AG04450 (cell line): Measurements from ENCODE around the gene DHX58. TPM values are rescaled to one million over a fixed set of nuclear protein-coding genes. Genes with fewer than 3 reads are reported as not detected.

ENCODE experiments used
- CTCF ChIA-PET: fragments of 300-600, 350-600 bp; formaldehyde crosslinking; extraction: SDS; loops from one replicate; lab custom pipeline; 2022; ENCODE audit warnings: antibody characterized with exemption, inconsistent platforms; lab: Charles Lee
- POLR2A ChIA-PET: fragments of 350-600 bp; formaldehyde crosslinking; extraction: SDS; loops from one replicate; lab custom pipeline; 2021; ENCODE audit warnings: antibody characterized with exemption, inconsistent platforms; lab: Yijun Ruan, JAX
- DNase-seq: peaks from one replicate; pipeline ENCODE4 v3.0.0-alpha.2; 2011; ENCODE audit warnings: low read depth, low spot score
- H3K27ac ChIP-seq: one replicate; pipeline ENCODE4 v1.5.1; 2012; ENCODE audit warnings: low read depth, low read length, control low read depth
- H3K27me3 ChIP-seq: one replicate; pipeline ENCODE4 v1.6.0; 2012; ENCODE audit warnings: low read length; ENCODE audit not compliant: control insufficient read depth, insufficient read depth
- H3K4me3 ChIP-seq: 2 replicates; pipeline ENCODE4 v1.5.1; 2011; ENCODE audit warnings: mild to moderate bottlenecking, low read depth, low read length, control low read depth
- H3K9me3 ChIP-seq: 2 replicates; pipeline ENCODE4 v1.5.1; 2012; ENCODE audit warnings: low read length; ENCODE audit not compliant: control insufficient read depth, insufficient read depth
- polyA plus RNA-seq: library from polyadenylated mRNA; depleted of rRNA; stranded (reverse); fragments of >200 nt; gene quantifications from 2 replicates; pipeline ENCODE4 v1.2.3, GENCODE V29; 2011
- TF ChIP-seq, protein P1 (sequence below): IDR thresholded peaks from 2 replicates; pipeline ENCODE4 v1.5.1; 2011; ENCODE audit warnings: low read depth, low read length, control low read depth, inconsistent platforms

The DHX58 gene
- polyA plus RNA-seq, 1 experiment = 2.0 TPM

DNA sequence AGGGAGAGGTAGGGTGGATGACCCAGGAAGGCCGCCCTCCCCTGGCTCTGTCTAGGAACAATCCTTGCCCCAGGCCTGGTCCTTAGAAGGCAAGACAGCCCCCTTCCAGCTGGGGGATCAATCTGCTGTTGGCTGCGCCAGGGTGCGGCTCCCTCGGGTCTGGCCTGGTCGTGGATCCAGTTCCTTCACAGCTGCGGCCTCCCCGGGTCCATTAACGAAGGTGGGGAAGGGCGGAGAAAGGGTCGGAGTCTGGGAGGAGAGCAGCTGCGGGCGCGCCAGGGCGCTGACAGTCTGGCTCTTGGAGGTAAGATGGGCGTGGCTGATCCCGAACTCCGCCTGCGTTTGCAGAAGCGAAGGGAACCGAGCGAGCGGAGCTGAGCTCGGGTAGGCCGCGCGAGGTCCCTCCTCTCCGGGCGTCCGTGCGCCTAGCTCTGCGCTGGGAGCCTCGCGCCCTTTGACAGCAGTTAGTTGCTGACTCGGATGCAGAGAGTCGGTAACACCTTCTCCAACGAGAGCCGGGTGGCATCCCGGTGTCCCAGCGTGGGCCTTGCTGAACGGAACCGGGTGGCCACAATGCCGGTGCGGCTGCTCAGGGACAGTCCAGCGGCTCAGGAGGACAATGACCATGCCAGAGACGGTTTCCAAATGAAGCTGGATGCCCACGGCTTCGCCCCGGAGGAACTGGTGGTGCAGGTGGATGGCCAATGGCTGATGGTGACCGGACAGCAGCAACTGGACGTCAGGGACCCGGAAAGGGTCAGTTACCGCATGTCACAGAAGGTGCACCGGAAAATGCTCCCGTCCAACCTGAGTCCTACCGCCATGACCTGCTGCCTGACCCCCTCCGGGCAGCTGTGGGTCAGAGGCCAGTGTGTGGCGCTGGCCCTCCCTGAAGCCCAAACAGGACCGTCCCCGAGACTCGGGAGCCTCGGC is 10.1 kb upstream of the DHX58 start, which contains the start of gene HSPB9:
Gene HSPB9, plus strand, starts transcription at position 434 of the 933 bp plus-strand sequence. Its CDS starts 47 bp downstream, at position 481.
- Histone ChIP-seq H3K27ac (no peak within 1 kb of the TSS), H3K9me3 (no peaks in the 10 kb centered on the region; the same call in 1 of the 2 replicates), H3K27me3 (no peaks in the 10 kb centered on the region), H3K4me3 (no peak within 1 kb of the TSS)
- ChIA-PET CTCF (interaction anchor here (0.6 kb wide), 1 partner anchor 111 kb away, joined by 5 read pairs; no protein-coding TSS in a partner anchor), POLR2A (no interaction called here)
- TF ChIP-seq, protein P1, sequence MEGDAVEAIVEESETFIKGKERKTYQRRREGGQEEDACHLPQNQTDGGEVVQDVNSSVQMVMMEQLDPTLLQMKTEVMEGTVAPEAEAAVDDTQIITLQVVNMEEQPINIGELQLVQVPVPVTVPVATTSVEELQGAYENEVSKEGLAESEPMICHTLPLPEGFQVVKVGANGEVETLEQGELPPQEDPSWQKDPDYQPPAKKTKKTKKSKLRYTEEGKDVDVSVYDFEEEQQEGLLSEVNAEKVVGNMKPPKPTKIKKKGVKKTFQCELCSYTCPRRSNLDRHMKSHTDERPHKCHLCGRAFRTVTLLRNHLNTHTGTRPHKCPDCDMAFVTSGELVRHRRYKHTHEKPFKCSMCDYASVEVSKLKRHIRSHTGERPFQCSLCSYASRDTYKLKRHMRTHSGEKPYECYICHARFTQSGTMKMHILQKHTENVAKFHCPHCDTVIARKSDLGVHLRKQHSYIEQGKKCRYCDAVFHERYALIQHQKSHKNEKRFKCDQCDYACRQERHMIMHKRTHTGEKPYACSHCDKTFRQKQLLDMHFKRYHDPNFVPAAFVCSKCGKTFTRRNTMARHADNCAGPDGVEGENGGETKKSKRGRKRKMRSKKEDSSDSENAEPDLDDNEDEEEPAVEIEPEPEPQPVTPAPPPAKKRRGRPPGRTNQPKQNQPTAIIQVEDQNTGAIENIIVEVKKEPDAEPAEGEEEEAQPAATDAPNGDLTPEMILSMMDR = no peak
- no peak for DNase-seq

DNA sequence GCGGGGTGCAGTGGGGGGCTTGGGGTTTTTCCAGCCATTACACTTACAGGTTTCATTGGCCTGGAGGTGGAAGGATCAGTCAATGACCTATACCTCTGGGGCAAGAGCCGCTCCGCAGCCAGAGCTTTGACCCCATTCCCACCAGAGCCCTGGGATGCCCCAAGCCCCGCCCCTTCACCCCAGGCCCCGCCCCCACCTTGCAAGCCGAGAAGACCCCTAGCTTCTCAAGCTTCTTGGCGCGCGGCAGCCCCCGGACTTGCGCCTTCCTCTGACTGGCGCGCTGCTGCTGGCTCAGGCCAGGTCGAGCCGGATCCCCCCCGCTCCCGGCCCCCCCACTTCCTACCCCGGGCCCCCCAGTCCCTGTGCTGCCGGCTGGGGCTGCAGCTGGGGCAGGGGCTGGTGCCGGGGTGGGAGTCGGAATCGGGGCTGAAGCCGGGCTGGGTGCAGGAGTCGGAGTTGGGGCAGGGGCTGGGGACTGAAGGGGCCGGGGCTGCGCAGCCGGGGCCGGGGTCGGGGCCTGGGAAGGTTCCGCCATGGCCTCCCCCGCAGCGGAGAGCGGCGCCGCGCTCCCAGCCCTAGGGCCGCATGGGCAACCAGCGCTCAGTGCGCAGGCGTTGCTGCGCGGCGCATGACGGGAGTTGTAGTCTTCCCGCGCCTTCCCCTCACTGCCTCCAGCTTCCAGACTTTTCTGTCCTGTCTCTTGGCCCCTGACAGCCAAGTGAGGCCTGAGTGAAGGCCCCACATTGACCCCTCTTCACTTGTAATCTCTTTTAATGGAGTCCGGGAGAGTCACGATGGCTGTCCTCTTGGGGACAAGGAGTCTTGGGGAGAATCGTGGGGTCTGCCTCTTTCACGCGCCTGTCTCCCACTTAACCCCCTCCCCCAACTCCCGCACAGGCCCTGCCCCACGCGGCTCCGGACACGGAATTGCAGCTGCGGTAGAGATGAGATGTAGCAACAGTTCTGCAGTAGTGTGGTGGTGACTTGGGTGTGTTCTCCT is 8.6 kb upstream of the DHX58 start, which contains the start of gene KAT2A:
Gene KAT2A, minus strand, starts transcription at position 598 of the 1,000 bp plus-strand sequence. Its CDS starts 63 bp downstream, at position 535.
- CTCF ChIA-PET = interaction anchor here (0.6 kb wide), 3 partner anchors 88 to 158 kb away, joined by 3 to 5 read pairs (median 4); partner anchors contain the start of gene NKIRAS2
- Histone ChIP-seq H3K4me3 (peak within 1 kb of the TSS; percentile 61), H3K27ac (no peak within 1 kb of the TSS), H3K9me3 (no peaks in the 10 kb centered on the region; the same call in 1 of the 2 replicates), H3K27me3 (no peaks in the 10 kb centered on the region)
- no peak for DNase-seq
- POLR2A ChIA-PET = interaction anchor here (0.6 to 1.0 kb wide), 2 partner anchors 16 to 101 kb away, joined by 4 read pairs; partner anchors contain the start of gene NKIRAS2
- TF ChIP-seq, protein P1 = no peak

DNA sequence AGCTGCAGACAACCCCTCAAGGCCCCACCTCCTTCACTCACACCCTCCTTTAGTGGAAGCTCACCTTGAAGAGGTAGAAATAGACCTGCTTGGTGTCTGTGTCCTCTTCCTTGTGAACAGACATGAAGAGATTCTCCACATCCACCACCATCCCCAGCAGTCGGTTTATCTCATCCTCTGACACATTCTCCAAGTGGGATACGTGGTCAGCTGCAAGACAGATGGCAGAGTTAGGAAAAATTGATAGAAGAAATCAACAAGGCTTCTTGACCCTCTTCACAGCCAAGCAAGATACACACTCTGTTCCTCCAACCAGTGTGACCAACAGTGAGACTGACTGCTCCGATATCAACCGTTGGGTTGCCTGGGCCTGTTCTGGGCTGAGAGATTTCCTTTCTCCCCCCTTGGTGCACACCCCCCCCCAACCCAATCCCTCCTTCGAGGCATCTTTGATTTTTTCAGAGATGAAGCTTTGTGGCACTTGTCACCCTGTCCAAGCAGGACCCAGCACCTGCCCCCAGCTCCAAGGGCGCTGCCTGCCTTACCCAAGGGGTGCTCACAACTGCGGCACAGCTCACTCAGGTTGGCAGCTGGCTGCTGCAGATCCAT is 7.8 kb upstream of the DHX58 start:
- Histone ChIP-seq H3K9me3 (no peaks in the 10 kb centered on the region; the same call in 1 of the 2 replicates), H3K4me3 (peak overlapping the region; percentile 61), H3K27me3 (no peaks in the 10 kb centered on the region), H3K27ac (no peak overlapping the region)
- TF ChIP-seq, protein P1 = no peak
- ChIA-PET CTCF (interaction anchor here (0.6 kb wide), 2 partner anchors 100 to 158 kb away, joined by 4 to 5 read pairs; partner anchors contain the start of gene NKIRAS2), POLR2A (interaction anchor here (0.6 to 1.0 kb wide), 2 partner anchors 16 to 100 kb away, joined by 4 read pairs; partner anchors contain the start of gene NKIRAS2)
- no peak for DNase-seq

DNA sequence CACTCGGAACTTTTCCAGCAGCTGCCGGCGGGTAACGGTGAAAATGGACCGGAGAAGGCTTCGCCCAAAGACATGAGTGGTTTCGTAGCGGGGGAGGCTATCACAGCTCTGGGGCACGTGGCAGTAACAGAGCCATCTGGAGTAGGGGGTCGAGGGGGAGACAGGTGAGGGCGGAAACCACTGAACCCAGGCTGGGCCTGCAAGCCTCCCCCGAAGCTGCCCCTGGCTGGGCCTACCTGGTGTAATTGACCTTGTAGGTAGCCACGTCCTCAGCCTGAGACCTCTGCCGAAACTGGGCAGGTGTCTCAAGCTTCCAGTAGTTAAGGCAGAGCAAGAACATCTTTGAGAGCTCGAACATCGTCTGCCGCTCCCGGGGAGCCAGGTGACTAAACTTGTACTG is 6.8 kb upstream of the DHX58 start:
- TF ChIP-seq, protein P1 = no peak
- Histone ChIP-seq H3K27ac (no peak overlapping the region), H3K9me3 (no peaks in the 10 kb centered on the region; the same call in 1 of the 2 replicates), H3K27me3 (no peaks in the 10 kb centered on the region), H3K4me3 (no peak overlapping the region)
- no peak for DNase-seq
- ChIA-PET CTCF (interaction anchor here (1.0 to 3.3 kb wide), 3 partner anchors 94 to 157 kb away, joined by 5 to 19 read pairs (median 10); no protein-coding TSS in a partner anchor), POLR2A (no interaction called here)
